Osteoblast (primary cell): ENCODE results near the gene ARHGDIB. TPM values are rescaled to one million over a fixed set of nuclear protein-coding genes. Genes with fewer than 3 reads are reported as not detected.

Experiments
- DNase-seq: peaks from one replicate; pipeline ENCODE4 v3.0.0; 2011; ENCODE audit warnings: low spot score, mixed read lengths; ENCODE audit not compliant: insufficient read length; ENCODE audit errors: missing footprints
- H2AFZ ChIP-seq: 2 replicates; pipeline ENCODE4 v1.6.0; 2011; ENCODE audit warnings: mild to moderate bottlenecking, low read length
- H3K27ac ChIP-seq: 2 replicates; pipeline ENCODE4 v1.5.1; 2011; ENCODE audit warnings: mild to moderate bottlenecking, low read depth, low read length, moderate library complexity
- H3K27me3 ChIP-seq: 2 replicates; pipeline ENCODE4 v1.6.0; 2012; ENCODE audit warnings: mild to moderate bottlenecking, control low read depth, inconsistent platforms, low read length, moderate library complexity; ENCODE audit not compliant: insufficient read depth
- H3K36me3 ChIP-seq: 2 replicates; pipeline ENCODE4 v1.5.1; 2011; ENCODE audit warnings: mild to moderate bottlenecking, low read length, control low read depth, moderate library complexity; ENCODE audit not compliant: insufficient read depth
- H3K4me1 ChIP-seq: 2 replicates; pipeline ENCODE4 v1.5.1; 2011; ENCODE audit warnings: mild to moderate bottlenecking, low read length, control low read depth, moderate library complexity; ENCODE audit not compliant: insufficient read depth
- H3K4me2 ChIP-seq: 2 replicates; pipeline ENCODE4 v1.6.0; 2011; ENCODE audit warnings: mild to moderate bottlenecking, low read length; ENCODE audit not compliant: insufficient read depth
- H3K4me3 ChIP-seq: fragments of 200-600 bp; sonication (generic); 3 replicates; pipeline ENCODE4 v1.5.1; 2012; ENCODE audit warnings: mild to moderate bottlenecking, low read length, inconsistent platforms; ENCODE audit not compliant: insufficient read depth
- H3K79me2 ChIP-seq: 2 replicates; pipeline ENCODE4 v1.6.0; 2012; ENCODE audit warnings: mild to moderate bottlenecking, low read length, control low read depth, inconsistent platforms; ENCODE audit not compliant: insufficient read depth
- H3K9me3 ChIP-seq: 2 replicates; pipeline ENCODE4 v1.5.1; 2011; ENCODE audit warnings: low read depth, low read length, control low read depth
- H4K20me1 ChIP-seq: 2 replicates; pipeline ENCODE4 v1.6.0; 2012; ENCODE audit warnings: mild to moderate bottlenecking, low read length, control low read depth; ENCODE audit not compliant: insufficient read depth
- CTCF ChIP-seq: IDR thresholded peaks from 2 replicates; pipeline ENCODE4 v1.5.1; 2011; ENCODE audit warnings: mild to moderate bottlenecking, low read depth, low read length, moderate library complexity; ENCODE audit errors: extremely low read depth
- total RNA-seq: library from RNA; depleted of rRNA; stranded (reverse); fragments of >200 nt; gene quantifications from 2 replicates; pipeline ENCODE4 v1.2.3, GENCODE V29; 2012

The ARHGDIB gene
- total RNA-seq, 1 donor, result 7.2 TPM

- Histone ChIP-seq H3K9me3 (no peaks in the 10 kb centered on the region), H3K4me1 (peaks cover 29% of the 10 kb centered on the region), H3K27me3 (no peaks in the 10 kb centered on the region), H3K4me2 (no peak overlapping the region), H3K79me2 (no peaks in the 10 kb centered on the region), H2AFZ (no peak overlapping the region), H3K4me3 (no peak overlapping the region), H3K27ac (no peak overlapping the region), H3K36me3 (no peaks in the 10 kb centered on the region), H4K20me1 (no peaks in the 10 kb centered on the region)
- no peak for TF ChIP-seq CTCF
- no peak for DNase-seq
Observed at GRCh38 chr12:14956024-14956891, 5.1 kb downstream of the ARHGDIB start.

GRCh38 chr12:14954269-14954668, 7.1 kb downstream of the ARHGDIB start:
- H3K9me3 ChIP-seq, result no peaks in the 10 kb centered on the region
- H3K4me3 ChIP-seq, result no peak overlapping the region
- no peak for DNase-seq
- no peak for TF ChIP-seq CTCF
- H3K27me3 ChIP-seq, result no peaks in the 10 kb centered on the region
- H3K4me1 ChIP-seq, result peaks cover 21% of the 10 kb centered on the region
- no peak overlapping the region for H3K4me2 ChIP-seq
- H2AFZ ChIP-seq, result no peak overlapping the region
- no peak overlapping the region for H3K27ac ChIP-seq
- H3K79me2 ChIP-seq, result no peaks in the 10 kb centered on the region
- H4K20me1 ChIP-seq, result no peaks in the 10 kb centered on the region
- no peaks in the 10 kb centered on the region for H3K36me3 ChIP-seq

GRCh38 chr12:14953752-14954151, 7.6 kb downstream of the ARHGDIB start:
- Histone ChIP-seq H3K27ac (no peak overlapping the region), H4K20me1 (no peaks in the 10 kb centered on the region), H3K27me3 (no peaks in the 10 kb centered on the region), H3K4me1 (peaks cover 26% of the 10 kb centered on the region), H2AFZ (peak overlapping the region; percentile 46), H3K36me3 (no peaks in the 10 kb centered on the region), H3K9me3 (no peaks in the 10 kb centered on the region), H3K4me3 (no peak overlapping the region), H3K79me2 (no peaks in the 10 kb centered on the region), H3K4me2 (no peak overlapping the region)
- DNase-seq, result no peak
- no peak for TF ChIP-seq CTCF

GRCh38 chr12:14952299-14952921, 9.0 kb downstream of the ARHGDIB start:
- Histone ChIP-seq H3K4me2 (peak overlapping the region; percentile 52), H3K27me3 (no peaks in the 10 kb centered on the region), H2AFZ (peak overlapping the region; percentile 45), H3K36me3 (no peaks in the 10 kb centered on the region), H3K79me2 (no peaks in the 10 kb centered on the region), H3K27ac (peak overlapping the region; percentile 48), H4K20me1 (no peaks in the 10 kb centered on the region), H3K4me1 (peaks cover 27% of the 10 kb centered on the region), H3K4me3 (no peak overlapping the region), H3K9me3 (no peaks in the 10 kb centered on the region)
- peak; percentile 43 for DNase-seq
- no peak for TF ChIP-seq CTCF
